HepG2 (cell line): ENCODE results near the gene EEF1AKMT4. TPM values are rescaled to one million over a fixed set of nuclear protein-coding genes. Genes with fewer than 3 reads are reported as not detected.

Experiments used
- CEBPZ ChIP-seq: IDR thresholded peaks from 2 replicates; pipeline ENCODE4 v1.6.1; 2012; ENCODE audit warnings: low read length, improper control_type of control experiment
- CREB1 ChIP-seq, 2 experiments: fragments of 450-650 bp in 1 of 2; IDR thresholded peaks; 2 replicates each; pipeline ENCODE4 v1.6.1; 2016 to 2017; ENCODE audit warnings: control low read depth in 1 of 2, mild to moderate bottlenecking in 1 of 2, missing compliant biosample characterization in 1 of 2, missing genetic modification characterization in 1 of 2
- ERF ChIP-seq: IDR thresholded peaks from 2 replicates; pipeline ENCODE4 v1.6.1; 2018; ENCODE audit warnings: missing biosample characterization, missing genetic modification reagents
- FOSL2 ChIP-seq: sonication (generic); formaldehyde crosslinking; IDR thresholded peaks from 2 replicates; pipeline ENCODE4 v1.4.0; 2020; ENCODE audit warnings: missing genetic modification reagents
- GATA4 ChIP-seq: sonication (generic); IDR thresholded peaks from 2 replicates; pipeline ENCODE4 v1.6.1; 2016; ENCODE audit warnings: antibody characterized with exemption, low read depth, borderline replicate concordance
- GATAD1 ChIP-seq: IDR thresholded peaks from 2 replicates; pipeline ENCODE4 v1.6.1; 2016; ENCODE audit warnings: missing genetic modification reagents, missing compliant biosample characterization
- GPN1 ChIP-seq: sonication (generic); formaldehyde crosslinking; IDR thresholded peaks from 2 replicates; pipeline ENCODE4 v1.5.1; 2020; ENCODE audit warnings: missing genetic modification reagents, borderline replicate concordance
- KLF12 ChIP-seq: sonication (generic); formaldehyde crosslinking; IDR thresholded peaks from 2 replicates; pipeline ENCODE4 v1.4.0; 2020; ENCODE audit warnings: missing genetic modification reagents, borderline replicate concordance
- SP4 ChIP-seq: sonication (generic); formaldehyde crosslinking; IDR thresholded peaks from 2 replicates; pipeline ENCODE4 v1.8.1; 2023; ENCODE audit warnings: mild to moderate bottlenecking, missing genetic modification reagents
- TAF1 ChIP-seq: sonication (generic); formaldehyde crosslinking; IDR thresholded peaks from 2 replicates; pipeline ENCODE4 v1.4.0; 2020; ENCODE audit warnings: missing genetic modification reagents
- THAP8 ChIP-seq: sonication (generic); formaldehyde crosslinking; IDR thresholded peaks from 2 replicates; pipeline ENCODE4 v1.5.1; 2020; ENCODE audit warnings: missing genetic modification reagents, mild to moderate bottlenecking, borderline replicate concordance
- U2AF2 ChIP-seq: fragments of 200-400 bp; formaldehyde crosslinking; IDR thresholded peaks from 2 replicates; pipeline ENCODE4 v1.6.1; 2017; ENCODE audit warnings: low read depth, mild to moderate bottlenecking, low read length
- ZFP36L1 ChIP-seq: sonication (generic); formaldehyde crosslinking; IDR thresholded peaks from 2 replicates; pipeline ENCODE4 v1.8.0; 2022; ENCODE audit warnings: mild to moderate bottlenecking, missing genetic modification reagents, moderate library complexity
- ZFX ChIP-seq: sonication (generic); formaldehyde crosslinking; IDR thresholded peaks from 2 replicates; pipeline ENCODE4 v1.4.0; 2020; ENCODE audit warnings: mild to moderate bottlenecking, low read depth, missing genetic modification reagents, moderate library complexity
- ZFY ChIP-seq: sonication (generic); formaldehyde crosslinking; IDR thresholded peaks from 2 replicates; pipeline ENCODE4 v1.4.0; 2020; ENCODE audit warnings: missing genetic modification reagents
- ZNF136 ChIP-seq: sonication (generic); formaldehyde crosslinking; IDR thresholded peaks from 2 replicates; pipeline ENCODE4 v1.8.1; 2022; ENCODE audit warnings: low read depth, mild to moderate bottlenecking, moderate library complexity, missing genetic modification reagents
- ZNF251 ChIP-seq: sonication (generic); formaldehyde crosslinking; IDR thresholded peaks from 2 replicates; pipeline ENCODE4 v1.9.0; 2021; ENCODE audit warnings: mild to moderate bottlenecking, missing genetic modification reagents
- ZNF460 ChIP-seq: sonication (generic); formaldehyde crosslinking; IDR thresholded peaks from 2 replicates; pipeline ENCODE4 v1.5.1; 2020; ENCODE audit warnings: missing genetic modification reagents, mild to moderate bottlenecking, borderline replicate concordance
- ZNF609 ChIP-seq: sonication (generic); formaldehyde crosslinking; IDR thresholded peaks from 2 replicates; pipeline ENCODE4 v1.4.0; 2020; ENCODE audit warnings: mild to moderate bottlenecking, missing genetic modification reagents, borderline replicate concordance
- ZSCAN12 ChIP-seq: sonication (generic); formaldehyde crosslinking; IDR thresholded peaks from 2 replicates; pipeline ENCODE4 v1.9.0; 2021; ENCODE audit warnings: mild to moderate bottlenecking, missing genetic modification reagents
- polyA plus RNA-seq, 8 experiments: library from polyadenylated mRNA; depleted of rRNA in 3 of 8; stranded (reverse) in 7 of 8; unstranded in 1 of 8; fragments of >200 nt; fragmentation: Illumina TruSeq in 4 of 8; extraction: Trizol in 4 of 8; gene quantifications; 2 replicates each; pipeline versions ENCODE4 v1.2.1 to v1.2.3, GENCODE V29; 2011 to 2016; ENCODE audit warnings: low read depth in 4 of 8, missing spikeins in 1 of 8, mixed read lengths in 1 of 8; ENCODE audit not compliant: insufficient read depth in 1 of 8
- total RNA-seq, 5 experiments: library from RNA; depleted of rRNA; stranded (reverse); fragments of >200 nt; fragmentation: Illumina TruSeq; extraction: Trizol; gene quantifications; 2 replicates each; pipeline ENCODE4 v1.2.3, GENCODE V29; 2016; ENCODE audit warnings: low read depth in 1 of 5

The EEF1AKMT4 gene
- total and polyA plus RNA-seq, 2 of the 13 experiments (the other 11 are each of a cell fraction or from before 2014, with no cell fraction given): 13.1 to 15.8 TPM

- TF ChIP-seq ZNF609 (CRISPR knock-in tag) (no peak; the same call in 1 of the 2 replicates), CREB1 (IDR thresholded peaks at IDR 0.05) (no peak), CREB1 (CRISPR knock-in tag; IDR thresholded peaks at IDR 0.05) (no peak; the same call in 1 of the 2 replicates), GATAD1 (peak; percentile 94), ZSCAN12 (CRISPR knock-in tag) (no peak), KLF12 (CRISPR knock-in tag) (0 out of 2 replicates have a peak, but pooled peaks have one; percentile 38), SP4 (CRISPR knock-in tag) (no peak), ZNF460 (CRISPR knock-in tag) (no peak), TAF1 (CRISPR knock-in tag) (peak; percentile 99), GATA4 (0 out of 2 replicates have a peak, but pooled peaks have one; percentile 48), ZFP36L1 (no peak; the same call in 1 of the 2 replicates), ZNF136 (no peak), ZNF251 (CRISPR knock-in tag) (no peak), GPN1 (0 out of 2 replicates have a peak, but pooled peaks have one; percentile 71), ERF (CRISPR knock-in tag) (peak; percentile 86), U2AF2 (no peak), ZFY (CRISPR knock-in tag) (peak; percentile 85), THAP8 (CRISPR knock-in tag) (no peak; the same call in 1 of the 2 replicates), CEBPZ (no peak), FOSL2 (CRISPR knock-in tag) (peak; percentile 56), ZFX (CRISPR knock-in tag) (peak; percentile 93)
Observed at GRCh38 chr3:184248454-184249411, 739 bp upstream of the EEF1AKMT4 start, which contains the start of gene ALG3 (continued).
